ENCODE results near the gene LDLRAD1. TPM values are rescaled to one million over a fixed set of nuclear protein-coding genes. Genes with fewer than 3 reads are reported as not detected.
A peak's percentile ranks its signal among the peaks of the same experiment; 100 is the strongest.

LDLRAD1 gene
- polyA plus RNA-seq, 1 donor (not counting 4 experiments of a cell fraction or from before 2014, with no cell fraction given) = not detected

DNA sequence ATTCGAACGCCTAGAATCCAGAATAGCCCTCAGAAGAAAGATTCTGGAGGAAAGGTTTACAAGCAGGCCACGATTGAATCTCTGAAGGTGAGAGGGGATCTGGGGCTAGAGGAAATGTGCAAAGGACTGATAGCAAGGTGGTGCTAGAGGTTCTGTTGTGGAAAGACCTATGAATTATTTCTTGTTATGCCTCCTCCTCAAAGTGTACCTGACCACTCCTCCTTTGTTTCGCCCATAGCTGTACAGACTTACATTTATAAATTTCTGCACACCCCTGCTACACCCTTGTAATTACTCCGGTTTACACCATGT lies 36.4 kb upstream of the LDLRAD1 start:
- DNase-seq (ENCODE audit: low read depth, low spot score) (no peak), FAIRE-seq (no peak)
- H3K4me2 ChIP-seq (ENCODE audit: control insufficient read depth, extremely low read depth, insufficient read depth, low read depth, low read length) = peak overlapping the region; percentile 88
- no peaks in the 10 kb centered on the region for H3K9me3 ChIP-seq (ENCODE audit: control insufficient read depth, low read depth, low read length)
- peak overlapping the region; percentile 98 for H2AFZ ChIP-seq (ENCODE audit: control insufficient read depth, low read length)
- dilution Hi-C loops (cut with MboI; ENCODE audit: extremely low pct_ligation_motif_present, low sequenced_read_pairs) = no loop called here
- no peaks in the 10 kb centered on the region for H4K20me1 ChIP-seq (ENCODE audit: control insufficient read depth, extremely low read depth, insufficient read depth, low read length)
- peaks cover 12% of the 10 kb centered on the region for H3K4me1 ChIP-seq (ENCODE audit: control insufficient read depth, extremely low read depth, insufficient read depth, low read length)
- no peaks in the 10 kb centered on the region for H3K9me1 ChIP-seq (ENCODE audit: control insufficient read depth, extremely low read depth, insufficient read depth, low read length)
- H3K36me3 ChIP-seq (ENCODE audit: control insufficient read depth in 2 of 2, extremely low read depth in 1 of 2, insufficient read depth in 2 of 2, low read length in 2 of 2) = peaks cover 0 to 1% of the 10 kb centered on the region in 2 experiments
- H3K4me3 ChIP-seq (ENCODE audit: control insufficient read depth in 2 of 3, extremely low read depth in 1 of 3, insufficient read depth in 2 of 3, low read depth in 1 of 3, low read length in 3 of 3) = peak overlapping the region; percentile 84 to 99 (median 89)
- peak overlapping the region; percentile 91 for H3K27ac ChIP-seq (ENCODE audit: control insufficient read depth, insufficient read depth, low read length)
- H3K9ac ChIP-seq (ENCODE audit: control insufficient read depth, extremely low read depth, insufficient read depth, low read length) = peak overlapping the region; percentile 90
- no peaks in the 10 kb centered on the region for H3K27me3 ChIP-seq (ENCODE audit: control insufficient read depth, extremely low read depth, insufficient read depth, low read length)
- TF ChIP-seq, protein P1, sequence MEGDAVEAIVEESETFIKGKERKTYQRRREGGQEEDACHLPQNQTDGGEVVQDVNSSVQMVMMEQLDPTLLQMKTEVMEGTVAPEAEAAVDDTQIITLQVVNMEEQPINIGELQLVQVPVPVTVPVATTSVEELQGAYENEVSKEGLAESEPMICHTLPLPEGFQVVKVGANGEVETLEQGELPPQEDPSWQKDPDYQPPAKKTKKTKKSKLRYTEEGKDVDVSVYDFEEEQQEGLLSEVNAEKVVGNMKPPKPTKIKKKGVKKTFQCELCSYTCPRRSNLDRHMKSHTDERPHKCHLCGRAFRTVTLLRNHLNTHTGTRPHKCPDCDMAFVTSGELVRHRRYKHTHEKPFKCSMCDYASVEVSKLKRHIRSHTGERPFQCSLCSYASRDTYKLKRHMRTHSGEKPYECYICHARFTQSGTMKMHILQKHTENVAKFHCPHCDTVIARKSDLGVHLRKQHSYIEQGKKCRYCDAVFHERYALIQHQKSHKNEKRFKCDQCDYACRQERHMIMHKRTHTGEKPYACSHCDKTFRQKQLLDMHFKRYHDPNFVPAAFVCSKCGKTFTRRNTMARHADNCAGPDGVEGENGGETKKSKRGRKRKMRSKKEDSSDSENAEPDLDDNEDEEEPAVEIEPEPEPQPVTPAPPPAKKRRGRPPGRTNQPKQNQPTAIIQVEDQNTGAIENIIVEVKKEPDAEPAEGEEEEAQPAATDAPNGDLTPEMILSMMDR (optimal IDR thresholded peaks at IDR 0.05 in 1 of 3, IDR thresholded peaks at IDR 0.05 in 1 of 3, conservative IDR thresholded peaks at IDR 0.05 in 1 of 3; ENCODE audit: extremely low read depth in 1 of 3, insufficient read depth in 2 of 3, low read length in 3 of 3) = no peak
- TF ChIP-seq EZH2 (IDR thresholded peaks at IDR 0.05; ENCODE audit: low read length) = no peak
- H3K79me2 ChIP-seq (ENCODE audit: control insufficient read depth, insufficient read depth, low read length) = peaks cover 30% of the 10 kb centered on the region

DNA sequence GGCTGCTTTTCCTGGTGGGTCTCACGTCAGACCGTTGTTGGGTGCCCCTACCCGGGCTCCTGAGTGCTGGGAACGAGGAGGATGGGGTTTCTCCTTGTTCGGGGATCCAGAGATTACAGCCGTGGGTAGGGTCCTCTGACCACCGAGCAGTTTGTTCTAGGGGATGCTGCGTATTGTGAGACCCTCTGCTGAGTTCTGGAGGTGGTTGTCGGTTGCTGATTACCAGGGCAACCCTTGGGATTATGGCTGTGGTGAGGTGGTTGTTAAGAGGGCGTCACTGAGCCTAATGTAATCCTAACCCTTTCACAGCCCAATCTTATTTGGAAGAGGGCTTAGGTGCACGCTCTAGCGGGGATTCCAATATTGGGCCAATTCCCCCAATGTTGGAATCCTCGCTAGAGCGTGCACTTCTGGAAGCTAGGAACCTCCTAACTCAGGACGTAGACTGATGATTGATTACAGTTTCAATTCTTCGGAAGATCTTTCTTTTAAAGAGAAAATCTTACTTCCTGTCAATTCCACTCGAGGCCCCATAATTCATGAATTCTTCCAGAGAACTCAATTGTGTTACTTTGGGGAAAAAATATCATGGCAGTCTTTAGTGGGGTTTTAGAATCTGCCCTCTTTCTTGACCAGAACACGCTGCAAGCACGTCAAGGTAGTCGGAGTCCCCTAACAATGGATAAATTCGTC lies 35.9 kb upstream of the LDLRAD1 start:
- peak overlapping the region; percentile 90 for H3K9ac ChIP-seq (ENCODE audit: control insufficient read depth, extremely low read depth, insufficient read depth, low read length)
- no peaks in the 10 kb centered on the region for H4K20me1 ChIP-seq (ENCODE audit: control insufficient read depth, extremely low read depth, insufficient read depth, low read length)
- no peaks in the 10 kb centered on the region for H3K27me3 ChIP-seq (ENCODE audit: control insufficient read depth, extremely low read depth, insufficient read depth, low read length)
- FAIRE-seq = no peak
- peak overlapping the region; percentile 91 for H3K27ac ChIP-seq (ENCODE audit: control insufficient read depth, insufficient read depth, low read length)
- DNase-seq (ENCODE audit: low read depth, low spot score) = no peak
- peak overlapping the region; percentile 84 to 99 (median 89) for H3K4me3 ChIP-seq (ENCODE audit: control insufficient read depth in 2 of 3, extremely low read depth in 1 of 3, insufficient read depth in 2 of 3, low read depth in 1 of 3, low read length in 3 of 3)
- peaks cover 32% of the 10 kb centered on the region for H3K79me2 ChIP-seq (ENCODE audit: control insufficient read depth, insufficient read depth, low read length)
- H3K4me1 ChIP-seq (ENCODE audit: control insufficient read depth, extremely low read depth, insufficient read depth, low read length) = peaks cover 12% of the 10 kb centered on the region
- no peak for TF ChIP-seq EZH2 (IDR thresholded peaks at IDR 0.05; ENCODE audit: low read length)
- TF ChIP-seq, protein P1 (optimal IDR thresholded peaks at IDR 0.05 in 1 of 3, IDR thresholded peaks at IDR 0.05 in 1 of 3, conservative IDR thresholded peaks at IDR 0.05 in 1 of 3; ENCODE audit: extremely low read depth in 1 of 3, insufficient read depth in 2 of 3, low read length in 3 of 3) = no peak
- no peaks in the 10 kb centered on the region for H3K9me3 ChIP-seq (ENCODE audit: control insufficient read depth, low read depth, low read length)
- peaks cover 0 to 1% of the 10 kb centered on the region in 2 experiments for H3K36me3 ChIP-seq (ENCODE audit: control insufficient read depth in 2 of 2, extremely low read depth in 1 of 2, insufficient read depth in 2 of 2, low read length in 2 of 2)
- peak overlapping the region; percentile 98 for H2AFZ ChIP-seq (ENCODE audit: control insufficient read depth, low read length)
- dilution Hi-C loops (cut with MboI; ENCODE audit: extremely low pct_ligation_motif_present, low sequenced_read_pairs) = no loop called here
- no peaks in the 10 kb centered on the region for H3K9me1 ChIP-seq (ENCODE audit: control insufficient read depth, extremely low read depth, insufficient read depth, low read length)
- H3K4me2 ChIP-seq (ENCODE audit: control insufficient read depth, extremely low read depth, insufficient read depth, low read depth, low read length) = peak overlapping the region; percentile 88

All from keratinocyte (primary cell).